GM12878 (cell line): ENCODE results near the gene HCFC1R1. TPM values are rescaled to one million over a fixed set of nuclear protein-coding genes. Genes with fewer than 3 reads are reported as not detected.

Experiments
- ATAC-seq: fragments of 200-7000 bp; cut with Tn5 transposase; 3 replicates; pipeline ENCODE4 v1.9.1; 2020; ENCODE audit warnings: mild to moderate bottlenecking, moderate library complexity
- BruUV-seq: library from RNA; stranded (reverse); fragments of 400-500 nt; replicated peaks from 2 replicates; lab custom pipeline; 2021; lab: Mats Ljungman, UMichigan
- CTCF ChIA-PET: fragments of 300-600 bp; sonication (Branson Sonifier 250); formaldehyde crosslinking; extraction: SDS; loops from one replicate; lab custom pipeline; 2021; ENCODE audit warnings: inconsistent platforms; lab: Yijun Ruan, JAX
- POLR2A ChIA-PET: fragments of 350-600 bp; formaldehyde crosslinking; extraction: SDS; loops from one replicate; lab custom pipeline; 2021; ENCODE audit warnings: inconsistent platforms; lab: Charles Lee
- RAD21 ChIA-PET: fragments of 300-600 bp; sonication (Branson Sonifier 250); formaldehyde crosslinking; loops from one replicate; lab custom pipeline; 2023; ENCODE audit warnings: antibody characterized with exemption; ENCODE audit not compliant: unreplicated experiment; lab: Charles Lee
- SMC1A ChIA-PET: fragments of 300-600 bp; sonication (Branson Sonifier 250); formaldehyde crosslinking; loops from one replicate; lab custom pipeline; 2023; ENCODE audit not compliant: unreplicated experiment, uncharacterized antibody; lab: Charles Lee
- DNase-seq: peaks from one replicate; pipeline ENCODE4 v3.0.0-alpha.2; 2011; ENCODE audit warnings: low read depth, low spot score
- FAIRE-seq: peaks from 3 replicates; lab custom pipeline; 2011; peaks lifted over from hg19 to GRCh38; lab: Jason Lieb, UNC
- H2AFZ ChIP-seq: 2 replicates; pipeline ENCODE4 v1.6.0; 2011; ENCODE audit warnings: low read depth, low read length, control low read depth; ENCODE audit not compliant: control insufficient read depth
- H3K27ac ChIP-seq: 2 replicates; pipeline ENCODE4 v1.5.1; 2011; ENCODE audit warnings: control low read depth; ENCODE audit not compliant: control insufficient read depth, insufficient read depth
- H3K27me3 ChIP-seq, 2 experiments: replicated peaks in 1 of 2; 2 replicates each; pipeline versions ENCODE4 v1.6.0 to v1.6.1; 2011; ENCODE audit warnings: low read length in 1 of 2; ENCODE audit not compliant: control insufficient read depth in 2 of 2, insufficient read depth in 2 of 2
- H3K36me3 ChIP-seq, 2 experiments: 2 replicates each; pipeline ENCODE4 v1.5.1; 2011; ENCODE audit warnings: low read length in 1 of 2; ENCODE audit not compliant: control insufficient read depth in 2 of 2, insufficient read depth in 2 of 2
- H3K4me1 ChIP-seq: 2 replicates; pipeline ENCODE4 v1.6.1; 2011; ENCODE audit warnings: mild to moderate bottlenecking, low read length, moderate library complexity, mixed read lengths; ENCODE audit not compliant: control insufficient read depth, insufficient read depth
- H3K4me2 ChIP-seq: 2 replicates; pipeline ENCODE4 v1.6.0; 2011; ENCODE audit warnings: control low read depth; ENCODE audit not compliant: control insufficient read depth, insufficient read depth
- H3K4me3 ChIP-seq: fragments of 200-600 bp; sonication (generic); 2 replicates; pipeline ENCODE4 v1.5.1; 2016
- H3K79me2 ChIP-seq: 2 replicates; pipeline ENCODE4 v1.6.0; 2011; ENCODE audit warnings: low read length; ENCODE audit not compliant: control insufficient read depth, insufficient read depth
- H3K9ac ChIP-seq: 2 replicates; pipeline ENCODE4 v1.8.0; 2011; ENCODE audit warnings: low read length, control low read depth, mixed read lengths; ENCODE audit not compliant: control insufficient read depth, insufficient read depth
- H3K9me3 ChIP-seq: replicated peaks from 3 replicates; pipeline ENCODE4 v1.5.1; 2011; ENCODE audit warnings: mild to moderate bottlenecking, low read length; ENCODE audit not compliant: control insufficient read depth, insufficient read depth
- H4K20me1 ChIP-seq: 2 replicates; pipeline ENCODE4 v1.6.0; 2011; ENCODE audit not compliant: control insufficient read depth, insufficient read depth
- BHLHE40 ChIP-seq, 2 experiments: fragments of 450-650 bp in 1 of 2; IDR thresholded peaks; 2 replicates each; pipeline ENCODE4 v1.6.1; 2011 to 2017; ENCODE audit warnings: low read depth in 2 of 2, borderline replicate concordance in 1 of 2, improper control_type of control experiment in 1 of 2, low read length in 1 of 2, mild to moderate bottlenecking in 1 of 2
- CREM ChIP-seq: IDR thresholded peaks from 2 replicates; pipeline ENCODE4 v1.6.1; 2014; ENCODE audit warnings: antibody characterized with exemption, low read depth
- DPF2 ChIP-seq: fragments of 450-650 bp; IDR thresholded peaks from 2 replicates; pipeline ENCODE4 v1.6.1; 2017; ENCODE audit warnings: mild to moderate bottlenecking
- EED ChIP-seq: sonication (generic); IDR thresholded peaks from 2 replicates; pipeline ENCODE4 v1.6.1; 2016; ENCODE audit warnings: antibody characterized with exemption, low read depth
- EGR1 ChIP-seq, 2 experiments: IDR thresholded peaks; 1 replicate in 1 of 2; 2 replicates in 1 of 2; pipeline ENCODE4 v1.6.1; 2011 to 2012; ENCODE audit warnings: low read depth in 2 of 2, low read length in 2 of 2, borderline replicate concordance in 1 of 2, mild to moderate bottlenecking in 1 of 2, moderate library complexity in 1 of 2
- FOS ChIP-seq: IDR thresholded peaks from 3 replicates; pipeline ENCODE4 v1.6.1; 2011; ENCODE audit warnings: borderline replicate concordance; ENCODE audit not compliant: insufficient read length; ENCODE audit errors: extremely low read depth
- HCFC1 ChIP-seq: fragments of 150-350 bp; IDR thresholded peaks from 2 replicates; pipeline ENCODE4 v1.6.1; 2014; ENCODE audit warnings: low read length
- IKZF1 ChIP-seq: fragments of 450-650 bp; conservative IDR thresholded peaks from 2 replicates; pipeline ENCODE4 v1.6.1; 2017; ENCODE audit warnings: antibody characterized with exemption, mild to moderate bottlenecking
- IKZF2 ChIP-seq, 2 experiments: fragments of 450-650 bp; IDR thresholded peaks; 2 replicates each; pipeline ENCODE4 v1.6.1; 2017; ENCODE audit warnings: mild to moderate bottlenecking in 2 of 2, moderate library complexity in 2 of 2
- NR2F1 ChIP-seq: fragments of 450-650 bp; conservative IDR thresholded peaks from 2 replicates; pipeline ENCODE4 v1.6.1; 2017; ENCODE audit warnings: mild to moderate bottlenecking
- SPI1 ChIP-seq: IDR thresholded peaks from 2 replicates; pipeline ENCODE4 v1.6.1; 2011; ENCODE audit warnings: low read depth, mild to moderate bottlenecking, low read length, moderate library complexity, borderline replicate concordance; ENCODE audit not compliant: insufficient read depth
- TCF12 ChIP-seq: IDR thresholded peaks from 2 replicates; pipeline ENCODE4 v1.6.1; 2011; ENCODE audit warnings: low read depth, mild to moderate bottlenecking, low read length
- ZNF24 ChIP-seq: fragments of 450-650 bp; IDR thresholded peaks from 2 replicates; pipeline ENCODE4 v1.6.1; 2017; ENCODE audit warnings: antibody characterized with exemption, mild to moderate bottlenecking
- WGBS: methylation state at CpG from one replicate; pipeline ENCODE4 v1.1.6; 2016; ENCODE audit warnings: low lambda C conversion rate; ENCODE audit not compliant: insufficient replicate concordance, insufficient coverage; ENCODE audit errors: missing lambda C conversion rate; 5-methylcytosine and 5-hydroxymethylcytosine counted together
- in situ Hi-C: fragments of 300-500 bp; cut with MboI; formaldehyde crosslinking; loops from 9 replicates; pipeline ENCODE4 v1.14.3; 2018; ENCODE audit warnings: mixed read lengths
- intact Hi-C: fragments of 100-400 bp; cut with micrococcal nuclease; formaldehyde crosslinking; loops from one replicate; pipeline ENCODE4 v1.14.2; 2022; ENCODE audit not compliant: unreplicated experiment
- polyA plus RNA-seq, 11 experiments: library from polyadenylated mRNA; depleted of rRNA in 4 of 11; unstranded in 6 of 11; stranded (reverse) in 5 of 11; fragments of >200 nt; fragmentation: Nextera tagmentation in 4 of 11; fragmentation: Illumina TruSeq in 1 of 11; extraction: Ambion mirVana in 4 of 11; extraction: Trizol in 1 of 11; gene quantifications; 1 replicate in 1 of 11; 2 replicates in 10 of 11; pipeline versions ENCODE4 v1.2.1 to v1.2.3, GENCODE V29; 2011 to 2016; ENCODE audit warnings: inconsistent platforms in 2 of 11, missing spikeins in 2 of 11, low read depth in 1 of 11
- total RNA-seq, 4 experiments: library from RNA; depleted of rRNA in 3 of 4; stranded (reverse); fragments of >200 nt in 3 of 4; fragmentation: Illumina TruSeq in 1 of 4; extraction: Trizol in 1 of 4; gene quantifications; 2 replicates each; pipeline versions ENCODE4 v1.2.1 to v1.2.3, GENCODE V29; 2013 to 2021
- TF ChIP-seq, protein P1 (sequence below): fragments of 450-650 bp; conservative IDR thresholded peaks from 2 replicates; pipeline ENCODE4 v1.6.1; 2017; ENCODE audit warnings: mild to moderate bottlenecking, moderate library complexity
- TF ChIP-seq, protein P2 (sequence below): IDR thresholded peaks from 2 replicates; pipeline ENCODE4 v1.6.1; 2012; ENCODE audit warnings: low read depth, low read length, improper control_type of control experiment
- TF ChIP-seq, protein P3 (sequence below): IDR thresholded peaks from 2 replicates; pipeline ENCODE4 v1.6.1; 2011; ENCODE audit warnings: borderline replicate concordance, low read depth, mild to moderate bottlenecking, moderate library complexity, mixed read lengths, low read length; ENCODE audit not compliant: insufficient read depth; ENCODE audit errors: extremely low read length
- TF ChIP-seq, protein P4 (sequence below): fragments of 450-650 bp; IDR thresholded peaks from 2 replicates; pipeline ENCODE4 v1.6.1; 2017; ENCODE audit warnings: low read depth, mild to moderate bottlenecking, moderate library complexity

The HCFC1R1 gene
- total and polyA plus RNA-seq, 10 of the 15 experiments (the other 5 are each of a cell fraction or from before 2014, with no cell fraction given), result 2.8 to 42.5 (median 20.4) TPM

DNA sequence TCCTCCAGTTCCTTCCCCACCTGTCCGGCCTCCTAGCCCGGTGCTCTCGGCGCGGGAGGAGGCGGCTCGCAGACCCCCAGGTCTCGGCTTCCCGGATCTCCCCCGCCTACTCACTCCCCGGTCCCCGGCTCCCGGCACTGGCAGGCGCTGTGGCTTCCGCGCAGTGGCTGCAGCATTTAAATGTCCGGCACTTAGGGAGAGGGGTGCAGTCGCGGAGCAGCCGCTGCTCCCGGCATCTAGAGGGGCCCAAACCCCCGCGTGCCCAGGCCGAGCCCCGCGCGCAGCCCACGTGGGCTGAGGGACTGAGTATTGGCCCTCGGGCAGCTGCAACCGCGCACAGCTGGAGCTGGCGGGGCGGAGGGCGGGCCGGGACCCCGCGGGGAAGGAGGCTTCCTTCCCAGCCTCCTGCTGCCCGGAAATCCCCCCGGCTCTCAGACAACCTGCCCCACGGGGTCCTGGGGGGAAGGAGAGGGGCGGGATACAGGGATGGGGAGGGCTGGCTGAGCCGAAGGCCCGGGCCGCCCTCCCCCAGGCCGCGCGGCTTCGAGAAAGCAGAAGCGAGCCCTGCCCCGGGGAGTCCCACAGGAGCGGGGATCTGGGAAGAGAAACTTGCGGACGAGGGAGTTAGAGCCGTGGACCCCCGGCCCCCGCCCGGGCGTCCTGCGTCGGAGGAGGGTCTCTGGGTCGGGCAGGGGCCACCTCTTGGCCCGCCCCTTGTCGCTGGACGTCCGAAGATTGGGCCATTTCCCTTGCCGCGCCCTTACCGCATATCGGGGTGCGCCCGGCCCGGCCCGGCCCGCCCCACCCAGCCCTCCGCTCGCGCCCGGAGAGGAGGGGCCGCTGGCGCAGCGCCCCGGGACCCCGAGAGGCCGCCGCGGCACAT is 22.3 kb upstream of the HCFC1R1 start, which contains the start of gene MMP25:
MMP25 (plus strand) TSS at position 804 of the 883 bp plus-strand sequence. CDS start 357 bp downstream, outside the sequence.
- peaks cover 0 to 1% of the 10 kb centered on the region in 2 experiments; a peak in 2 of 4 replicates for H3K27me3 ChIP-seq
- H3K79me2 ChIP-seq, result no peaks in the 10 kb centered on the region
- ATAC-seq, result peak; percentile 88
- no peaks in the 10 kb centered on the region for H3K9me3 ChIP-seq
- H3K9ac ChIP-seq, result peak within 1 kb of the TSS; percentile 50
- in situ Hi-C loops, result no loop called here
- H3K4me2 ChIP-seq, result peak within 1 kb of the TSS; percentile 96
- H3K4me3 ChIP-seq, result peak within 1 kb of the TSS; percentile 82
- 5% methylated on average over 49 of the region's 86 CpGs for WGBS
- H3K36me3 ChIP-seq, result no peaks in the 10 kb centered on the region
- no peak for FAIRE-seq
- peaks cover 2% of the 10 kb centered on the region; the same call in 1 of the 2 replicates for H3K4me1 ChIP-seq
- BruUV-seq, result no TSS peak
- TF ChIP-seq EED, result peak; percentile 70
- TF ChIP-seq DPF2, result peak; percentile 92
- TF ChIP-seq ZNF24, result no peak
- TF ChIP-seq CREM, result no peak
- TF ChIP-seq SPI1, result peak; percentile 79
- TF ChIP-seq IKZF2 (IDR thresholded peaks at IDR 0.05), result peak; percentile 58 to 73
- TF ChIP-seq TCF12, result 0 out of 2 replicates have a peak, but pooled peaks have one; percentile 11
- TF ChIP-seq HCFC1, result no peak
- 0 out of 2 replicates have a peak, but pooled peaks have one; percentile 13 for TF ChIP-seq NR2F1
- no peak for TF ChIP-seq FOS
- 0 out of 4 replicates have a peak, but pooled peaks of 1 of the 2 experiments have one; percentile 5 for TF ChIP-seq BHLHE40 (IDR thresholded peaks at IDR 0.05; ENCODE audit: borderline replicate concordance in 1 of 2, low read depth in 2 of 2, low read length in 1 of 2)
- peak; percentile 88 for TF ChIP-seq IKZF1
- TF ChIP-seq, protein P1, sequence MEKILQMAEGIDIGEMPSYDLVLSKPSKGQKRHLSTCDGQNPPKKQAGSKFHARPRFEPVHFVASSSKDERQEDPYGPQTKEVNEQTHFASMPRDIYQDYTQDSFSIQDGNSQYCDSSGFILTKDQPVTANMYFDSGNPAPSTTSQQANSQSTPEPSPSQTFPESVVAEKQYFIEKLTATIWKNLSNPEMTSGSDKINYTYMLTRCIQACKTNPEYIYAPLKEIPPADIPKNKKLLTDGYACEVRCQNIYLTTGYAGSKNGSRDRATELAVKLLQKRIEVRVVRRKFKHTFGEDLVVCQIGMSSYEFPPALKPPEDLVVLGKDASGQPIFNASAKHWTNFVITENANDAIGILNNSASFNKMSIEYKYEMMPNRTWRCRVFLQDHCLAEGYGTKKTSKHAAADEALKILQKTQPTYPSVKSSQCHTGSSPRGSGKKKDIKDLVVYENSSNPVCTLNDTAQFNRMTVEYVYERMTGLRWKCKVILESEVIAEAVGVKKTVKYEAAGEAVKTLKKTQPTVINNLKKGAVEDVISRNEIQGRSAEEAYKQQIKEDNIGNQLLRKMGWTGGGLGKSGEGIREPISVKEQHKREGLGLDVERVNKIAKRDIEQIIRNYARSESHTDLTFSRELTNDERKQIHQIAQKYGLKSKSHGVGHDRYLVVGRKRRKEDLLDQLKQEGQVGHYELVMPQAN, result peak; percentile 19; the same call in 1 of the 2 replicates
- TF ChIP-seq EGR1 (IDR thresholded peaks at IDR 0.05; ENCODE audit: borderline replicate concordance in 1 of 2, low read depth in 2 of 2, low read length in 2 of 2), result 0 out of 3 replicates have a peak, but pooled peaks of 1 of the 2 experiments have one; percentile 18
- TF ChIP-seq, protein P2, sequence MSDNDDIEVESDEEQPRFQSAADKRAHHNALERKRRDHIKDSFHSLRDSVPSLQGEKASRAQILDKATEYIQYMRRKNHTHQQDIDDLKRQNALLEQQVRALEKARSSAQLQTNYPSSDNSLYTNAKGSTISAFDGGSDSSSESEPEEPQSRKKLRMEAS, result 0 out of 2 replicates have a peak, but pooled peaks have one; percentile 22
- TF ChIP-seq, protein P3, sequence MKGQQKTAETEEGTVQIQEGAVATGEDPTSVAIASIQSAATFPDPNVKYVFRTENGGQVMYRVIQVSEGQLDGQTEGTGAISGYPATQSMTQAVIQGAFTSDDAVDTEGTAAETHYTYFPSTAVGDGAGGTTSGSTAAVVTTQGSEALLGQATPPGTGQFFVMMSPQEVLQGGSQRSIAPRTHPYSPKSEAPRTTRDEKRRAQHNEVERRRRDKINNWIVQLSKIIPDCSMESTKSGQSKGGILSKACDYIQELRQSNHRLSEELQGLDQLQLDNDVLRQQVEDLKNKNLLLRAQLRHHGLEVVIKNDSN, result peak; percentile 12
- TF ChIP-seq, protein P4, sequence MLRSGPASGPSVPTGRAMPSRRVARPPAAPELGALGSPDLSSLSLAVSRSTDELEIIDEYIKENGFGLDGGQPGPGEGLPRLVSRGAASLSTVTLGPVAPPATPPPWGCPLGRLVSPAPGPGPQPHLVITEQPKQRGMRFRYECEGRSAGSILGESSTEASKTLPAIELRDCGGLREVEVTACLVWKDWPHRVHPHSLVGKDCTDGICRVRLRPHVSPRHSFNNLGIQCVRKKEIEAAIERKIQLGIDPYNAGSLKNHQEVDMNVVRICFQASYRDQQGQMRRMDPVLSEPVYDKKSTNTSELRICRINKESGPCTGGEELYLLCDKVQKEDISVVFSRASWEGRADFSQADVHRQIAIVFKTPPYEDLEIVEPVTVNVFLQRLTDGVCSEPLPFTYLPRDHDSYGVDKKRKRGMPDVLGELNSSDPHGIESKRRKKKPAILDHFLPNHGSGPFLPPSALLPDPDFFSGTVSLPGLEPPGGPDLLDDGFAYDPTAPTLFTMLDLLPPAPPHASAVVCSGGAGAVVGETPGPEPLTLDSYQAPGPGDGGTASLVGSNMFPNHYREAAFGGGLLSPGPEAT, result peak; percentile 67; the same call in 1 of the 2 replicates
- H2AFZ ChIP-seq, result peak within 1 kb of the TSS; percentile 62
- intact Hi-C loops, result no loop called here
- SMC1A ChIA-PET, result no interaction called here
- H4K20me1 ChIP-seq, result no peaks in the 10 kb centered on the region
- CTCF ChIA-PET, result interaction anchor here (0.6 to 9.0 kb wide), 3 partner anchors 16 to 42 kb away, joined by 3 to 76 read pairs (median 3); no protein-coding TSS in a partner anchor
- no peak for DNase-seq
- POLR2A ChIA-PET, result interaction anchor here (0.5 kb wide), 1 partner anchor 84 kb away, joined by 9 read pairs; no protein-coding TSS in a partner anchor
- no peak within 1 kb of the TSS for H3K27ac ChIP-seq
- RAD21 ChIA-PET, result no interaction called here
